PC-3 (cell line): ENCODE results near the gene ZSCAN1. TPM values are rescaled to one million over a fixed set of nuclear protein-coding genes. Genes with fewer than 3 reads are reported as not detected.

Source experiments
- ATAC-seq: fragments of 200-7000 bp; cut with Tn5 transposase; 2 replicates; pipeline ENCODE4 v1.9.1; 2020; ENCODE audit warnings: mild to moderate bottlenecking, moderate library complexity
- BruUV-seq: library from RNA; stranded (reverse); fragments of 400-500 nt; replicated peaks from 2 replicates; lab custom pipeline; 2021; lab: Mats Ljungman, UMichigan
- CTCF ChIA-PET: fragments of 300-600 bp; sonication (Branson Sonifier 250); formaldehyde crosslinking; loops from one replicate; lab custom pipeline; 2022; ENCODE audit warnings: antibody characterized with exemption; lab: Charles Lee
- POLR2A ChIA-PET: fragments of 300-600 bp; sonication (Branson Sonifier 250); formaldehyde crosslinking; loops from one replicate; lab custom pipeline; 2022; ENCODE audit warnings: antibody characterized with exemption; ENCODE audit not compliant: unreplicated experiment; lab: Charles Lee
- DNase-seq: peaks from one replicate; pipeline ENCODE4 v3.0.0-alpha.2; 2015
- H2AFZ ChIP-seq: fragments of 300-600 bp; sonication (generic); 2 replicates; pipeline ENCODE4 v1.6.0; 2016; ENCODE audit warnings: antibody characterized with exemption, low read length
- H3F3A ChIP-seq: fragments of 300-600 bp; sonication (generic); one replicate; pipeline ENCODE4 v1.6.0; 2017; ENCODE audit warnings: antibody characterized with exemption, low read length, control low read depth, mild to moderate bottlenecking; ENCODE audit not compliant: unreplicated experiment
- H3K27ac ChIP-seq: fragments of 300-600 bp; sonication (generic); 2 replicates; pipeline ENCODE4 v1.5.1; 2016; ENCODE audit warnings: mild to moderate bottlenecking, low read length
- H3K27me3 ChIP-seq: fragments of 300-600 bp; sonication (generic); 2 replicates; pipeline ENCODE4 v1.6.1; 2016; ENCODE audit warnings: low read length, mixed read lengths
- H3K36me3 ChIP-seq: fragments of 300-600 bp; sonication (generic); 2 replicates; pipeline ENCODE4 v1.6.1; 2016; ENCODE audit warnings: low read depth, mixed run types, low read length, mixed read lengths
- H3K4me1 ChIP-seq: fragments of 300-600 bp; sonication (generic); 2 replicates; pipeline ENCODE4 v1.5.1; 2016; ENCODE audit warnings: low read length; ENCODE audit not compliant: insufficient read depth
- H3K4me2 ChIP-seq: fragments of 300-600 bp; sonication (generic); 2 replicates; pipeline ENCODE4 v1.6.0; 2016; ENCODE audit warnings: low read length
- H3K4me3 ChIP-seq: fragments of 300-600 bp; sonication (generic); 2 replicates; pipeline ENCODE4 v1.5.1; 2016; ENCODE audit warnings: mild to moderate bottlenecking, low read length, mixed read lengths
- H3K79me2 ChIP-seq: fragments of 300-600 bp; sonication (generic); 2 replicates; pipeline ENCODE4 v1.6.1; 2017; ENCODE audit warnings: low read length, mixed read lengths
- H3K9ac ChIP-seq: fragments of 300-600 bp; sonication (generic); 2 replicates; pipeline ENCODE4 v1.6.0; 2016; ENCODE audit warnings: mild to moderate bottlenecking, low read length
- H3K9me2 ChIP-seq: fragments of 300-600 bp; sonication (generic); replicated peaks from 2 replicates; pipeline ENCODE4 v1.6.1; 2016; ENCODE audit warnings: mixed run types, low read length, mixed read lengths
- H3K9me3 ChIP-seq: fragments of 300-600 bp; sonication (generic); 2 replicates; pipeline ENCODE4 v1.6.1; 2016; ENCODE audit warnings: low read length, mixed read lengths
- H4K20me1 ChIP-seq: fragments of 300-600 bp; sonication (generic); 2 replicates; pipeline ENCODE4 v1.6.1; 2016; ENCODE audit warnings: low read length, mixed read lengths
- CTCF ChIP-seq: fragments of 300-600 bp; sonication (generic); conservative IDR thresholded peaks from 2 replicates; pipeline ENCODE4 v1.5.1; 2017; ENCODE audit warnings: antibody characterized with exemption, low read depth, mild to moderate bottlenecking, low read length
- EZH2 ChIP-seq: fragments of 300-600 bp; sonication (generic); IDR thresholded peaks from one replicate; pipeline ENCODE4 v1.6.1; 2017; ENCODE audit warnings: antibody characterized with exemption, mild to moderate bottlenecking, low read length; ENCODE audit not compliant: unreplicated experiment
- EZH2phosphoT487 ChIP-seq: fragments of 300-600 bp; sonication (generic); IDR thresholded peaks from 2 replicates; pipeline ENCODE4 v1.6.1; 2018; ENCODE audit warnings: mild to moderate bottlenecking, antibody characterized with exemption, low read length, borderline replicate concordance
- intact Hi-C: fragments of 100-400 bp; cut with micrococcal nuclease; formaldehyde crosslinking; loops from 2 replicates; pipeline ENCODE4 v1.9.0; 2023
- total RNA-seq: library from RNA; depleted of rRNA; stranded (reverse); fragments of >200 nt; gene quantifications from 2 replicates; pipeline ENCODE4 v1.2.3, GENCODE V29; 2014

ZSCAN1 gene
- total RNA-seq, 1 experiment from 2014 or later, result not detected

- Histone ChIP-seq H3K4me3 (no peak overlapping the region), H3K27ac (no peak overlapping the region), H3K4me1 (no peaks in the 10 kb centered on the region), H3K79me2 (no peaks in the 10 kb centered on the region), H3K9me2 (no peaks in the 10 kb centered on the region), H3F3A (no peaks in the 10 kb centered on the region), H3K9me3 (peaks cover 45% of the 10 kb centered on the region), H4K20me1 (no peaks in the 10 kb centered on the region), H3K36me3 (no peaks in the 10 kb centered on the region), H3K4me2 (no peak overlapping the region), H3K27me3 (no peaks in the 10 kb centered on the region), H2AFZ (no peak overlapping the region), H3K9ac (no peak overlapping the region)
- intact Hi-C loops, result no loop called here
- ChIA-PET POLR2A (no interaction called here), CTCF (no interaction called here)
- DNase-seq, result no peak
- ATAC-seq, result no peak
- TF ChIP-seq CTCF (no peak), EZH2phosphoT487 (no peak), EZH2 (no peak)
- BruUV-seq, result no TSS peak
Observed at GRCh38 chr19:58040751-58041525, 7.1 kb downstream of the ZSCAN1 start.

GRCh38 chr19:58042495-58043340 is 8.9 kb downstream of the ZSCAN1 start:
- no peaks in the 10 kb centered on the region for H3K79me2 ChIP-seq
- no peak for DNase-seq
- POLR2A ChIA-PET, result no interaction called here
- H3K4me2 ChIP-seq, result no peak overlapping the region
- BruUV-seq, result no TSS peak
- no peaks in the 10 kb centered on the region for H4K20me1 ChIP-seq
- H3K27ac ChIP-seq, result no peak overlapping the region
- no peak overlapping the region for H2AFZ ChIP-seq
- H3K27me3 ChIP-seq, result no peaks in the 10 kb centered on the region
- no peaks in the 10 kb centered on the region for H3K9me2 ChIP-seq
- no peaks in the 10 kb centered on the region for H3K36me3 ChIP-seq
- no peak overlapping the region for H3K9ac ChIP-seq
- no peaks in the 10 kb centered on the region for H3K4me1 ChIP-seq
- ATAC-seq, result no peak
- no peak overlapping the region for H3K4me3 ChIP-seq
- peaks cover 45% of the 10 kb centered on the region for H3K9me3 ChIP-seq
- CTCF ChIA-PET, result no interaction called here
- no peaks in the 10 kb centered on the region for H3F3A ChIP-seq
- intact Hi-C loops, result no loop called here
- no peak for TF ChIP-seq EZH2
- no peak for TF ChIP-seq CTCF
- TF ChIP-seq EZH2phosphoT487, result no peak
